Muscle of leg (tissue), 11 donors: Measurements from ENCODE around the gene PRMT9. TPM values are rescaled to one million over a fixed set of nuclear protein-coding genes. Genes with fewer than 3 reads are reported as not detected.
A peak's percentile ranks its signal among the peaks of the same experiment; 100 is the strongest.

Experiments used
- DNase-seq: peaks from one replicate; pipeline ENCODE4 v3.0.0; 2013
- H3K27ac ChIP-seq: one replicate; pipeline ENCODE4 v1.5.1; 2013; ENCODE audit warnings: mild to moderate bottlenecking, low read length, control low read depth
- H3K27me3 ChIP-seq: one replicate; pipeline ENCODE4 v1.6.1; 2013; ENCODE audit warnings: low read length; ENCODE audit not compliant: control insufficient read depth, insufficient read depth
- H3K36me3 ChIP-seq: one replicate; pipeline ENCODE4 v1.6.1; 2013; ENCODE audit warnings: low read length; ENCODE audit not compliant: control insufficient read depth, insufficient read depth
- H3K4me1 ChIP-seq: one replicate; pipeline ENCODE4 v1.6.1; 2013; ENCODE audit warnings: low read length; ENCODE audit not compliant: control insufficient read depth, insufficient read depth
- H3K4me3 ChIP-seq: one replicate; pipeline ENCODE4 v1.5.1; 2013; ENCODE audit warnings: low read length, control low read depth
- H3K9me3 ChIP-seq: replicated peaks from 2 replicates; pipeline ENCODE4 v1.6.1; 2013; ENCODE audit warnings: low read depth, low read length; ENCODE audit not compliant: control insufficient read depth
- WGBS: methylation state at CpG from one replicate; pipeline ENCODE4 v1.1.5; 2013; ENCODE audit warnings: missing lambda C conversion rate; ENCODE audit not compliant: insufficient coverage; 5-methylcytosine and 5-hydroxymethylcytosine counted together
- polyA plus RNA-seq, 8 donors: library from polyadenylated mRNA; unstranded; fragments of 120-200 nt; gene quantifications; one replicate each; pipeline versions ENCODE4 v1.2.1 to v1.2.3, GENCODE V29; 2013; ENCODE audit warnings: inconsistent platforms in 1 of 8, low replicate concordance in 1 of 8; ENCODE audit not compliant: insufficient read length in 8 of 8, insufficient read depth in 1 of 8
- total RNA-seq: library from RNA; stranded (reverse); fragments of 120-200 nt; gene quantifications from one replicate; pipeline ENCODE4 v1.2.4, GENCODE V29; 2013

The PRMT9 gene
- total and polyA plus RNA-seq, 9 donors: 9.0 to 14.2 (median 10.2) TPM

DNA sequence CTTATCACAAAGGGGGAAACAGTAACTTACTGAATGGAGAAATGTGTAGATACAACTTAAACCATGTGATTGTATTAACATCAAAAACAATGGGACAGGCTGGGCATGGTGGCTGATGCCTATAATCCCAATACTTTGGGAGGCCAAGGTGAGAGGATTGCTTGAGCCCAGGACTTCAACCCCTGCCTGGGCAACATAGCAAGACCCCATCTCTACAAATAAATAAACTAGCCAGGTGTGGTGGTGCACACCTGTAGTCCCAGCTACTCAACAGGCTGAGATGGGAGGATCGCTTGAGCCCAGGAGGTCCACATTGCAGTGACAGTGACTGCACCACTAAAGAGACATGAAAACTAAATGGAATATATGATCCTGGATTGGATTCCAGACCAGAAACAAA, 40.3 kb downstream of the PRMT9 start:
- H3K4me1 ChIP-seq: no peaks in the 10 kb centered on the region
- no CpG with 5 or more reads among the region's 1 CpG for WGBS
- H3K27ac ChIP-seq: no peak overlapping the region

DNA sequence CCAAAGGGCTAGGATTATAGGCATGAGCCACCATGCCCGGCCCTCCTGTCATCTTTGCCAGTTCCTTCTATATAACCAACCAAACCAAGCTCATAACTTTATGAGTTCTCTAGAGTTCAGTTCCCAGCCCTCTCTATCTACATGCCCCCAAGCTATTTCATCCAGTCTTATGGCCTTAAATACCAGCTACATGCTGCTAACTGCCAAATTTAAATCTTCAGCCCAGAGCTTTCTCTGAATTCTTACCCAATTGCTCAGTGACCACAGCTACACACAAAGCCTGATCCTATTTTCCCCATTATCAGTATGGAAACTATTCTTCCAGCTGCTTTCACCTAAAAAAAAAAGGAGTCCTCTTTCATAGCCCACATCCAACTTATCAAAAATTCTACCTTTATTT, 43.6 kb downstream of the PRMT9 start:
- no peak overlapping the region for H3K4me3 ChIP-seq
- H3K9me3 ChIP-seq: peaks cover 2% of the 10 kb centered on the region
- peaks cover 27% of the 10 kb centered on the region for H3K36me3 ChIP-seq
- no peaks in the 10 kb centered on the region for H3K4me1 ChIP-seq
- no peaks in the 10 kb centered on the region for H3K27me3 ChIP-seq
- no peak overlapping the region for H3K27ac ChIP-seq
- WGBS: 94% methylated on average over 1 of the region's 1 CpG
- no peak for DNase-seq

More for the DNA sequence above, 40.3 kb downstream of the PRMT9 start:
- Histone ChIP-seq H3K27me3 (no peaks in the 10 kb centered on the region), H3K4me3 (no peak overlapping the region), H3K9me3 (no peaks in the 10 kb centered on the region), H3K36me3 (peaks cover 26% of the 10 kb centered on the region)
- DNase-seq: no peak

DNA sequence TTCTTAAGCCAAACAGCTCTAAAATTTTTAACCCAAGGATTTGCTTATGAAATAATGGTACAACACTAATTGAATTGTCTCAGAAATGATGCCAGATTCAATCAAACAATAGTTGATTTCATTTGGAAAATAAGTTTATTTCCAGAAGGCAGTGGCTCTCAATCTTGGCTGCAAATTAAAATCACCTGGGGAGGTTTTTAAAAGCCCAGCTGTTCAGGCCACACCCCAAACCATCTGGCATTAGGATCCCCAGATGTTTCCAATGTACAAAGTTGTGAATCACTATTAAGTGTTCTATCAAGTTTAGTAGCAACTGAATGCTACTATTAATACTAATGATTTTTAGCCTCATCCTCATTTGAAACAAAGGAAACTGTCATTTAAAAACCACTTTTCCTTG, 44.6 kb downstream of the PRMT9 start:
- Histone ChIP-seq H3K27ac (no peak overlapping the region), H3K4me3 (no peak overlapping the region), H3K27me3 (no peaks in the 10 kb centered on the region), H3K36me3 (peaks cover 25% of the 10 kb centered on the region), H3K9me3 (peaks cover 2% of the 10 kb centered on the region), H3K4me1 (no peaks in the 10 kb centered on the region)
- peak; percentile 67 for DNase-seq

DNA sequence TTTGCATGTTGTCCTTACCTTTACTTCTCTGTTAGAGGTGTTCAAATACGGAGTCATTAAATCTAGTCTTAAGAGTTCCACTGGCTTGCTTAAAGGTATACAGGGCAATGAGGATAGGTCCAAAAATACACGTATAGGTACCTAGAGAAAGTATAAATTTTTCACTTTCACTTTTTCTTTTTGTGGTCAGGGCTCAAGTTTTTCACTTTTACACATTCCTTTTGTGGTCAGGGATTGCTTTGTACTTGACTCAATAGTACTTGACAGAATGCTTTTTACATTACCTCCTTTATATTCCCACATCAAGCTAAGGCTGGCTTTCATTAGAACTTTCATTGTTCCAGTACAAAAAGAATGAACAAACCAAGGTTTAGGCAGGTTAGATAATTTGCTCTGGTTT, 45.0 kb downstream of the PRMT9 start:
- no peak for DNase-seq
- no CpG with 5 or more reads among the region's 2 CpGs for WGBS
- Histone ChIP-seq H3K4me3 (no peak overlapping the region), H3K27ac (no peak overlapping the region), H3K9me3 (peaks cover 2% of the 10 kb centered on the region), H3K36me3 (peaks cover 28% of the 10 kb centered on the region), H3K4me1 (no peaks in the 10 kb centered on the region), H3K27me3 (no peaks in the 10 kb centered on the region)

DNA sequence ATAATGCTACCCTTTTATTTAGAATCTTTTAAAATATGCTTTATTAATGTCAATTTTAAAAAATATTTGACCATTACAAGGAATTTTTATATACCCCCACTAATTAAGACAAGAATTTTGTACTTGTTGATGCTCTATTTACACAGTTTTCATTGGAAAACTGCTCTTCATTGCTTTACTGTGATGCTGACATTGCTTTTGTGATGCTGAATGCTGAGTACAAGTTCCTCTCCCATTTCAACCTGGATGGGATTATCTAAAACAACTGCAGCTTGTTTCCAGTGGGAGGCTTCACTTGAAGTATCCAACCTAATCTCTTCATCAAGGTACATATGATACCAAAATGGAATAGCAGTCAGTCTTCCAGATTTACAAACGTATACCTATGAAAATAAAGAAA, 45.6 kb downstream of the PRMT9 start:
- DNase-seq: no peak
- H3K27ac ChIP-seq: no peak overlapping the region
- H3K36me3 ChIP-seq: peaks cover 30% of the 10 kb centered on the region
- no peak overlapping the region for H3K4me3 ChIP-seq
- H3K27me3 ChIP-seq: no peaks in the 10 kb centered on the region
- peaks cover 2% of the 10 kb centered on the region for H3K9me3 ChIP-seq
- H3K4me1 ChIP-seq: no peaks in the 10 kb centered on the region
- no CpG with 5 or more reads among the region's 1 CpG for WGBS

DNA sequence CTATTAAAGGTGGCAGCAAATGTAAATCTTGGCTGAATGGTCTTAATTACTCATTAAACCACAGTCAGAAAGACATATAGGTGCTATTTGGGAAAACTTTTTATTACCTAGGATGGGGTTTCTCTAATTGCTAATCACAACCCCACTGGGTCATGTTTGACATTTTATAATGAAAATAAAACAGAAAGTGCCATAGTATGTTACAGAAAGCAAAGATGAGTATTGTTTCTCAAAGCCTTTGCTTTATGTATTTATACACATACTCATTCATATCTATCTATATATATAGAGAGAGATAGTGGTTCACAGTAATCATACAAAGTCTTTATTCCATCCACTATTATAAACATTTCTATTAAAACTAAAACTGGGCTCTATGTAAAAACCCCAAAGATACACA, 48.6 kb downstream of the PRMT9 start:
- H3K4me1 ChIP-seq: no peaks in the 10 kb centered on the region
- H3K36me3 ChIP-seq: peaks cover 20% of the 10 kb centered on the region

DNA sequence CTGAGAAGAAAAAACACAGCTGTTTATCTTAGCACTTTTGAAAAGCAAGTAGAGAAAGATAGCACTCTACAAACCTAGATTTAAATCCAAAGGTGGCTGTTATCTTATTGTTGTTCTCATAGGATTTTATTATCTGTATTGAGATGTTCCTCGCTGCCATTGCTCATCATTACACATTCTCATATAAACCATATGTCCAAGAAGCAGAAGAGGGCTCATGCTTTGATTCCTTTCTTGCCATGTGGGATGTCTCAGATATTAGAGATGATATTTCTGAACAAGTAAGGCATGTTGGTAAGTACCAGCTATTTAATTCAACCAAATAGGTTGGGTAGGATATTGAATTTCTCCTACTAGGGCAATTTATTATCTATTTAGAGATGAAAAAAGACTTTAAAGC, 50.3 kb downstream of the PRMT9 start:
- H3K27ac ChIP-seq: no peak overlapping the region
- H3K36me3 ChIP-seq: peaks cover 18% of the 10 kb centered on the region
- H3K9me3 ChIP-seq: peaks cover 2% of the 10 kb centered on the region
- H3K4me1 ChIP-seq: no peaks in the 10 kb centered on the region
- no peak for DNase-seq
- no peak overlapping the region for H3K4me3 ChIP-seq
- no CpG with 5 or more reads among the region's 1 CpG for WGBS
- H3K27me3 ChIP-seq: no peaks in the 10 kb centered on the region

More for the DNA sequence above, 48.6 kb downstream of the PRMT9 start:
- no peak overlapping the region for H3K4me3 ChIP-seq
- H3K27ac ChIP-seq: no peak overlapping the region
- peaks cover 2% of the 10 kb centered on the region for H3K9me3 ChIP-seq
- no peaks in the 10 kb centered on the region for H3K27me3 ChIP-seq
- DNase-seq: no peak

DNA sequence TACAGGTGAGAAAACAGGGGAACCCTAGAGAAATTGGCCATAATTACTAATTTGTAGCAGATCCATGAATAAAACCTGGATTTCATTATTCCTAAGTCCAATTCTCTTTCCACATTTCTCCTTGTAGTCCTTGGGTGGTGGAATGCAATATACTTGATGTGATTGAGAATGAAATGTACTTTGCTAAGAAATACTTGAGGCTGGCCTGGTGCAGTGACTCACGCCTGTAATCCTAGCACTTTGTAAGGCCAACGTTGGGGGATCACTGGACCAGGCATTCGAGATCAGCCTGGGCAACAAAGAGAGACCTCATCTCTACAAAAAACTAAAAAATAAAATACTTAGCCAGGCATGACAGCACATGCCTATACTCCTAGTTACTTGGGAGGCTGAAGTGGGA, 50.9 kb downstream of the PRMT9 start:
- no CpG with 5 or more reads among the region's 3 CpGs for WGBS
- Histone ChIP-seq H3K4me1 (no peaks in the 10 kb centered on the region), H3K4me3 (no peak overlapping the region), H3K36me3 (peaks cover 18% of the 10 kb centered on the region), H3K27me3 (no peaks in the 10 kb centered on the region), H3K27ac (no peak overlapping the region), H3K9me3 (peaks cover 2% of the 10 kb centered on the region)
- no peak for DNase-seq

DNA sequence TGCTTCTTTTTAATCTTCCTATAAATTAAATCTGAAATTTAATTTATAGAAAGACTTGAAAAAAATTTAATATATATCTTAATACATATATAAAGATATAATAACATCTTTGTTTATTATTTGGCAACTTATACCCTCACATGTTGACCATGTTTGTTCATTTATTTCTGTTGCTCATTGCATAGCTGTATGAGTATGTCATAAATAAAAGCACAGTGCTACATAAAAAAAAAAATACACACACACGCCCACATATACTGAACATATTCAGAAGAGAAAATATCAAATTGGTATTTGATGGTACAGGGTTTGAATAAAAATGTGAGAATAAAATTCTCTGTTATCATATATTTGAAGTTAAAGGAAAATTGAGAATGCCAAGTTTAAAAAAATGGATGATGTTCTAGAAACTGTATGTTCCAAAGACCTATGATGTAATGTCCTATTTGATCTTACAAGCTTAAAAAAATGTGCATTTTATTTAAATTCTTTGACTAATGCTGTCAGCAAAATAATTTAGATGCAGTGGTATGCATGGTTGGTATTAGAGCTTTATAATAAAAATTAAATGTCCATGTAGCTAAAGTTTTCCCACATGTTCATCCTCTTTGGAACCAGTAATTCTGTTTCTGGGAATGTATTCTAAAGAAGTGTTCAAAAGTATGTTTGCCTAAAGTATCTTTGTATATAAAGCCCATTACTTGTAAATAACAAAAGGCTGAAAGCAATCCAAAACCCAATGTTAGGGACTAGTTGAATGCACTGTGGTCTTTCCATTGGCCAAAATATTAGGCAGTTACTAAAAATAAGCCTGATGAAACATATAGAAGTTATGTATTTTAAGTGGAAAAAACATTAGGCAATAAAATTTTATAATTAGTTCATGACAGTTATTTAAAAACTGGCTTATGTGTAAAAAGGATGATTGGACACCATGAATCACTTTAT, 53.9 kb downstream of the PRMT9 start:
- no CpG with 5 or more reads among the region's 1 CpG for WGBS
- DNase-seq: peak; percentile 5
- no peaks in the 10 kb centered on the region for H3K4me1 ChIP-seq
- no peaks in the 10 kb centered on the region for H3K27me3 ChIP-seq
- peaks cover 26% of the 10 kb centered on the region for H3K36me3 ChIP-seq
- no peaks in the 10 kb centered on the region for H3K9me3 ChIP-seq
- no peak overlapping the region for H3K27ac ChIP-seq
- no peak overlapping the region for H3K4me3 ChIP-seq

DNA sequence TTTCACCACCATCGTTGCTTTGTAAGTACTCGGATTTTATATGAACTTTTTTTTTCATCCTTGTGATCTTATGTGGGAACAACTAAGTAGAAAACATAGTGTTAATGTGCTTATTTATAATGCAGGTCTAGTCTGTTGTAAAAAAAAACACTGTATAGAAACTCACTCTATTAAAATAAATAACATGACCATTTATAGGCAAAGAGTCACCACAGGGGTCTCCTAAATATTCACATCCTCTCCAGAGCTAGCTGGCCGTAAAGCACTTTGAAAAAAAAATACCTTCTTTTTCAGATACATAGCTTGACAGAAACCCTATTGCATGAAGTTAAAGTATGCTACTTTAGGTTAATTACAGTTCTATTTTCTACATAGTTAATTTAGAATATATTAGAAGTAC, 55.5 kb downstream of the PRMT9 start:
- no peak for DNase-seq
- Histone ChIP-seq H3K36me3 (peaks cover 23% of the 10 kb centered on the region), H3K4me1 (no peaks in the 10 kb centered on the region), H3K27me3 (no peaks in the 10 kb centered on the region), H3K9me3 (no peaks in the 10 kb centered on the region), H3K27ac (no peak overlapping the region), H3K4me3 (no peak overlapping the region)
- no CpG with 5 or more reads among the region's 3 CpGs for WGBS
